Cardiac fibroblast (primary cell): ENCODE results near the gene EGFLAM.

Experiments
- DNase-seq, 2 donors: peaks; one replicate each; pipeline versions ENCODE4 v3.0.0 to v3.0.0-alpha.2; 2010; ENCODE audit warnings: low read depth in 2 of 2
- H3K4me3 ChIP-seq, 2 donors: replicated peaks in 1 of 2; 1 replicate in 1 of 2; 2 replicates in 1 of 2; pipeline ENCODE4 v1.5.1; 2011; ENCODE audit warnings: low read depth in 2 of 2, low read length in 2 of 2, mild to moderate bottlenecking in 2 of 2, moderate library complexity in 1 of 2
- CTCF ChIP-seq: IDR thresholded peaks from one replicate; pipeline ENCODE4 v1.5.1; 2011; ENCODE audit warnings: low read depth, mild to moderate bottlenecking, low read length, inconsistent platforms

EGFLAM gene

GRCh38 chr5:38295751-38296150, 37.4 kb downstream of the EGFLAM start:
- TF ChIP-seq CTCF = no peak
- DNase-seq = no peak
- no peak overlapping the region for H3K4me3 ChIP-seq

- DNase-seq = no peak
- no peak for TF ChIP-seq CTCF
Observed at GRCh38 chr5:38297830-38298608, 39.7 kb downstream of the EGFLAM start.

GRCh38 chr5:38299585-38299984, 41.2 kb downstream of the EGFLAM start:
- H3K4me3 ChIP-seq = no peak overlapping the region
- no peak for DNase-seq
- TF ChIP-seq CTCF = no peak

More at GRCh38 chr5:38297830-38298608, 39.7 kb downstream of the EGFLAM start:
- H3K4me3 ChIP-seq = no peak overlapping the region

GRCh38 chr5:38305148-38305547, 46.8 kb downstream of the EGFLAM start:
- TF ChIP-seq CTCF = no peak
- DNase-seq = no peak
- no peak overlapping the region for H3K4me3 ChIP-seq

- no peak overlapping the region for H3K4me3 ChIP-seq
- no peak for TF ChIP-seq CTCF
- no peak for DNase-seq
Observed at GRCh38 chr5:38307845-38308244, 49.5 kb downstream of the EGFLAM start.

GRCh38 chr5:38316544-38317224, 58.3 kb downstream of the EGFLAM start:
- DNase-seq = peak; percentile 36 to 54
- no peak for TF ChIP-seq CTCF
- no peak overlapping the region for H3K4me3 ChIP-seq
